22Rv1 (cell line): Measurements from ENCODE around the gene ANKRD23.

Source experiments
- ZFX ChIP-seq: fragments of 450-650 bp; IDR thresholded peaks from 2 replicates; pipeline ENCODE4 v1.6.1; 2017; ENCODE audit warnings: antibody characterized with exemption, borderline replicate concordance
- TF ChIP-seq, protein P1 (sequence below): fragments of 450-650 bp; IDR thresholded peaks from 2 replicates; pipeline ENCODE4 v1.5.1; 2017; ENCODE audit warnings: mild to moderate bottlenecking

DNA sequence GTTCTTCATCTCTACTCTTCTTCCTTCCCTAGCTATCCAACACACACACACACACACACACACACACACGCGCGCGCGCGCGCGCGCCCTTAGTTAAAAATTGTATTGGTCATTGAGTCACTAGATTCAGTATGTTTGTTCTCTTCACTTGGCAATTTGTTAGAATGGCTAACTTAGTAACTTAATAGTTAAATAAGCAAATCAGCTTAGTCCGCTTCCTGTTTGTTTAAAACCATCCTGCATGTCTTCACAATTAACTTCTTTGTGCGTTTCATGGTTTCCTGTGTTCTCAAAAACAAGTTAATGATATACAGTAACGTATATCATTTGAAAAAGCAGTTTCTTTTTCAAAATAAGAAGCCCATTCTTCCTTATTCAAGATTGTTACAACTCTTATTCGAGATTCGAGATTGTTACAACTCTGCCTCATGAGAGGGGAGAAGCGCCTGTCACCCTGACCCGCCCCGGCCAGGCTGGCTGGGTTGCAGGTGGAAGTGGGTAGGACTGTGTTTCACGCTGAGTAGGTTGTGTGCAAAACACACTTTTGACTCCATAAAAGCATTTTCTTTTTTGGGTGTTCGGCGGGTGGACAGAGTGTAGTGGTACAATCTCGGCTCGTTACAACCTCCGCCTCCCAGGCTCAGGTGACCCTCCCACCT, 37.2 kb downstream of the ANKRD23 start:
- TF ChIP-seq, protein P1, sequence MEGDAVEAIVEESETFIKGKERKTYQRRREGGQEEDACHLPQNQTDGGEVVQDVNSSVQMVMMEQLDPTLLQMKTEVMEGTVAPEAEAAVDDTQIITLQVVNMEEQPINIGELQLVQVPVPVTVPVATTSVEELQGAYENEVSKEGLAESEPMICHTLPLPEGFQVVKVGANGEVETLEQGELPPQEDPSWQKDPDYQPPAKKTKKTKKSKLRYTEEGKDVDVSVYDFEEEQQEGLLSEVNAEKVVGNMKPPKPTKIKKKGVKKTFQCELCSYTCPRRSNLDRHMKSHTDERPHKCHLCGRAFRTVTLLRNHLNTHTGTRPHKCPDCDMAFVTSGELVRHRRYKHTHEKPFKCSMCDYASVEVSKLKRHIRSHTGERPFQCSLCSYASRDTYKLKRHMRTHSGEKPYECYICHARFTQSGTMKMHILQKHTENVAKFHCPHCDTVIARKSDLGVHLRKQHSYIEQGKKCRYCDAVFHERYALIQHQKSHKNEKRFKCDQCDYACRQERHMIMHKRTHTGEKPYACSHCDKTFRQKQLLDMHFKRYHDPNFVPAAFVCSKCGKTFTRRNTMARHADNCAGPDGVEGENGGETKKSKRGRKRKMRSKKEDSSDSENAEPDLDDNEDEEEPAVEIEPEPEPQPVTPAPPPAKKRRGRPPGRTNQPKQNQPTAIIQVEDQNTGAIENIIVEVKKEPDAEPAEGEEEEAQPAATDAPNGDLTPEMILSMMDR = no peak
- no peak for TF ChIP-seq ZFX
